Neural crest cell (in vitro differentiated cells): ENCODE results near the gene WDFY4. TPM values are rescaled to one million over a fixed set of nuclear protein-coding genes. Genes with fewer than 3 reads are reported as not detected.

ENCODE experiments used
- DNase-seq: peaks from one replicate; pipeline ENCODE4 v3.0.0; 2021; ENCODE audit warnings: low read depth, mixed read lengths, low spot score
- H3K27ac Mint-ChIP-seq: one replicate; pipeline ENCODE4 v1.8.0; 2021; ENCODE audit warnings: mild to moderate bottlenecking, mixed read lengths; ENCODE audit not compliant: unreplicated experiment
- H3K27me3 Mint-ChIP-seq: 2 replicates; pipeline ENCODE4 v1.8.0; 2021; ENCODE audit warnings: low read depth, mild to moderate bottlenecking, mixed read lengths
- H3K36me3 Mint-ChIP-seq: 2 replicates; pipeline ENCODE4 v1.8.0; 2021; ENCODE audit warnings: low read depth, mild to moderate bottlenecking, mixed read lengths
- H3K4me1 Mint-ChIP-seq: 2 replicates; pipeline ENCODE4 v1.8.0; 2021; ENCODE audit warnings: mixed read lengths
- H3K4me3 Mint-ChIP-seq: one replicate; pipeline ENCODE4 v1.8.0; 2021; ENCODE audit warnings: mild to moderate bottlenecking, mixed read lengths
- H3K9me3 Mint-ChIP-seq: 2 replicates; pipeline ENCODE4 v1.8.0; 2021; ENCODE audit warnings: mixed read lengths
- total RNA-seq: library from RNA; stranded (reverse); gene quantifications from 2 replicates; pipeline ENCODE4 v1.2.1, GENCODE V29; 2021
- TF ChIP-seq, protein P1 (sequence below): fragments of 200-600 bp; sonication (generic); conservative IDR thresholded peaks from 2 replicates; pipeline ENCODE4 v1.5.0; 2021; ENCODE audit warnings: antibody characterized with exemption, mild to moderate bottlenecking

WDFY4 gene
- total RNA-seq, 1 donor from 2014 or later, result not detected

- Mint-ChIP-seq H3K27me3 (no peaks in the 10 kb centered on the region), H3K9me3 (peaks cover 9% of the 10 kb centered on the region), H3K36me3 (peaks cover 3% of the 10 kb centered on the region), H3K27ac (no peak overlapping the region), H3K4me3 (no peak overlapping the region), H3K4me1 (no peaks in the 10 kb centered on the region)
- DNase-seq, result no peak
- TF ChIP-seq, protein P1, sequence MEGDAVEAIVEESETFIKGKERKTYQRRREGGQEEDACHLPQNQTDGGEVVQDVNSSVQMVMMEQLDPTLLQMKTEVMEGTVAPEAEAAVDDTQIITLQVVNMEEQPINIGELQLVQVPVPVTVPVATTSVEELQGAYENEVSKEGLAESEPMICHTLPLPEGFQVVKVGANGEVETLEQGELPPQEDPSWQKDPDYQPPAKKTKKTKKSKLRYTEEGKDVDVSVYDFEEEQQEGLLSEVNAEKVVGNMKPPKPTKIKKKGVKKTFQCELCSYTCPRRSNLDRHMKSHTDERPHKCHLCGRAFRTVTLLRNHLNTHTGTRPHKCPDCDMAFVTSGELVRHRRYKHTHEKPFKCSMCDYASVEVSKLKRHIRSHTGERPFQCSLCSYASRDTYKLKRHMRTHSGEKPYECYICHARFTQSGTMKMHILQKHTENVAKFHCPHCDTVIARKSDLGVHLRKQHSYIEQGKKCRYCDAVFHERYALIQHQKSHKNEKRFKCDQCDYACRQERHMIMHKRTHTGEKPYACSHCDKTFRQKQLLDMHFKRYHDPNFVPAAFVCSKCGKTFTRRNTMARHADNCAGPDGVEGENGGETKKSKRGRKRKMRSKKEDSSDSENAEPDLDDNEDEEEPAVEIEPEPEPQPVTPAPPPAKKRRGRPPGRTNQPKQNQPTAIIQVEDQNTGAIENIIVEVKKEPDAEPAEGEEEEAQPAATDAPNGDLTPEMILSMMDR, result no peak
These were observed 6.6 kb upstream of the WDFY4 start for GRCh38 chr10:48678041-48678440.

DNA sequence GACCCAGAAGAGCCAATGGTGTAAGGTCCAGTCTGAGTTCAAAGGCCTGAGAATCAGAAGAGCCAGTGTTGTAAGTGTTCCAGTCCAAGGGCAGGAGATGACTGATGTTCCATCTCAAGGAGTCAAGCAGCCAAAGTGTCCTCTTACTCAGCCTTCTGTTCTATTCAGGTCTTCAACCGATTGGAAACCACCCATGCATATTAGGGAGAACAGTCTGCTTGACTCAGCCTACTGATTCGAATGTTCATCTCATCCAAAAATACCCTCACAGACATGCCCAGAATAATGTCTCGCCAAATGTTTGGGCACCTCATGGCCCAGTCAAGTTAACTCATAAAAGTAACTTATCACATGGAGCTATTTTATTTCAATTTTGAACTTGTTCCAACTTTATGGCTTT lies 2.9 kb upstream of the WDFY4 start:
- Mint-ChIP-seq H3K27ac (no peak overlapping the region), H3K27me3 (no peaks in the 10 kb centered on the region)
- TF ChIP-seq, protein P1, result no peak

GRCh38 chr10:48682265-48682664 lies 2.4 kb upstream of the WDFY4 start:
- H3K9me3 Mint-ChIP-seq, result peaks cover 9% of the 10 kb centered on the region

More for the DNA sequence above, 2.9 kb upstream of the WDFY4 start:
- Mint-ChIP-seq H3K4me3 (no peak overlapping the region), H3K36me3 (peaks cover 3% of the 10 kb centered on the region), H3K4me1 (no peaks in the 10 kb centered on the region), H3K9me3 (peaks cover 9% of the 10 kb centered on the region)
- no peak for DNase-seq

GRCh38 chr10:48683424-48683823 lies 1.2 kb upstream of the WDFY4 start:
- Mint-ChIP-seq H3K4me1 (no peaks in the 10 kb centered on the region), H3K36me3 (no peaks in the 10 kb centered on the region), H3K4me3 (no peak overlapping the region), H3K9me3 (peaks cover 2% of the 10 kb centered on the region), H3K27me3 (no peaks in the 10 kb centered on the region), H3K27ac (no peak overlapping the region)
- TF ChIP-seq, protein P1, result no peak
- no peak for DNase-seq

More at GRCh38 chr10:48682265-48682664, 2.4 kb upstream of the WDFY4 start:
- H3K4me3 Mint-ChIP-seq, result no peak overlapping the region
- no peaks in the 10 kb centered on the region for H3K27me3 Mint-ChIP-seq
- H3K27ac Mint-ChIP-seq, result no peak overlapping the region
- TF ChIP-seq, protein P1, result no peak
- peaks cover 3% of the 10 kb centered on the region for H3K36me3 Mint-ChIP-seq
- H3K4me1 Mint-ChIP-seq, result no peaks in the 10 kb centered on the region
- DNase-seq, result no peak

- Mint-ChIP-seq H3K4me3 (no peak overlapping the region), H3K36me3 (no peaks in the 10 kb centered on the region), H3K27me3 (no peaks in the 10 kb centered on the region), H3K27ac (no peak overlapping the region), H3K9me3 (no peaks in the 10 kb centered on the region), H3K4me1 (no peaks in the 10 kb centered on the region)
- TF ChIP-seq, protein P1, result no peak
- DNase-seq, result no peak
These were observed 805 bp upstream of the WDFY4 start for GRCh38 chr10:48683868-48684267.

DNA sequence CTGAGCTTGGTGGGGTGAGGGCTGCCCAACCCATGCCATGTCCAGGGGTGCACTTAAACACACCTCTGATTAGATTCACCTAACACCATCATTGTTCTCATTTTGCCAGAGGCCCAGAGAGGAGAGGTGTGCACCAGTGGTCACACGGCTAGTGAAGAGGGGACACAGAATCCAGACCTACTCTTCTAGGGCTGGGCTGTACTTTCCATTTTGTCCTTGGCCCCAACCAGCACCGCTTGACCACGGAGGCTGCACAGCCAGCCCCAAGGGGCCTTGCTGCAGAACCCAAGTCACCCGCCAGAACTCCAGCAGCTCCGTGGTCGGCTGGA lies 246 bp upstream of the WDFY4 start:
- DNase-seq, result no peak
- TF ChIP-seq, protein P1, result no peak
- H3K27ac Mint-ChIP-seq, result no peak overlapping the region
- no peaks in the 10 kb centered on the region for H3K9me3 Mint-ChIP-seq
- no peaks in the 10 kb centered on the region for H3K4me1 Mint-ChIP-seq
- no peaks in the 10 kb centered on the region for H3K36me3 Mint-ChIP-seq
- no peaks in the 10 kb centered on the region for H3K27me3 Mint-ChIP-seq
- H3K4me3 Mint-ChIP-seq, result no peak overlapping the region
